ENCODE measurements around the gene SERPINB1. TPM values are rescaled to one million over a fixed set of nuclear protein-coding genes. Genes with fewer than 3 reads are reported as not detected.
A peak's percentile ranks its signal among the peaks of the same experiment; 100 is the strongest.

SERPINB1 gene
- total RNA-seq, 1 donor from 2014 or later, result 14.8 TPM

- no peak overlapping the region for H3K4me3 Mint-ChIP-seq (ENCODE audit: unreplicated experiment)
Observed at GRCh38 chr6:2865694-2866151, 24.1 kb upstream of the SERPINB1 start.

GRCh38 chr6:2865270-2865669 is 23.6 kb upstream of the SERPINB1 start:
- H3K4me3 Mint-ChIP-seq (ENCODE audit: unreplicated experiment), result no peak overlapping the region
- H3K4me1 Mint-ChIP-seq (ENCODE audit: unreplicated experiment), result peaks cover 3% of the 10 kb centered on the region
- peaks cover 2% of the 10 kb centered on the region for H3K27me3 Mint-ChIP-seq (ENCODE audit: unreplicated experiment)
- TF ChIP-seq CTCF (IDR thresholded peaks at IDR 0.05), result no peak
- H3K9me3 Mint-ChIP-seq (ENCODE audit: unreplicated experiment), result no peaks in the 10 kb centered on the region
- DNase-seq (ENCODE audit: extremely low spot score, unreplicated experiment), result no peak
- H3K36me3 Mint-ChIP-seq (ENCODE audit: unreplicated experiment), result no peaks in the 10 kb centered on the region
- no peak overlapping the region for H3K27ac Mint-ChIP-seq (ENCODE audit: unreplicated experiment)

More at GRCh38 chr6:2865694-2866151, 24.1 kb upstream of the SERPINB1 start:
- Mint-ChIP-seq H3K9me3 (ENCODE audit: unreplicated experiment) (no peaks in the 10 kb centered on the region), H3K4me1 (ENCODE audit: unreplicated experiment) (peaks cover 3% of the 10 kb centered on the region), H3K27me3 (ENCODE audit: unreplicated experiment) (peaks cover 2% of the 10 kb centered on the region), H3K27ac (ENCODE audit: unreplicated experiment) (no peak overlapping the region), H3K36me3 (ENCODE audit: unreplicated experiment) (no peaks in the 10 kb centered on the region)
- no peak for TF ChIP-seq CTCF (IDR thresholded peaks at IDR 0.05)
- no peak for DNase-seq (ENCODE audit: extremely low spot score, unreplicated experiment)

GRCh38 chr6:2863901-2864300 is 22.2 kb upstream of the SERPINB1 start:
- Mint-ChIP-seq H3K27me3 (ENCODE audit: unreplicated experiment) (peaks cover 2% of the 10 kb centered on the region), H3K27ac (ENCODE audit: unreplicated experiment) (no peak overlapping the region), H3K4me3 (ENCODE audit: unreplicated experiment) (no peak overlapping the region), H3K4me1 (ENCODE audit: unreplicated experiment) (peaks cover 6% of the 10 kb centered on the region), H3K36me3 (ENCODE audit: unreplicated experiment) (no peaks in the 10 kb centered on the region), H3K9me3 (ENCODE audit: unreplicated experiment) (no peaks in the 10 kb centered on the region)
- no peak for TF ChIP-seq CTCF (IDR thresholded peaks at IDR 0.05)
- DNase-seq (ENCODE audit: extremely low spot score, unreplicated experiment), result peak; percentile 53

- Mint-ChIP-seq H3K4me1 (ENCODE audit: unreplicated experiment) (peaks cover 17% of the 10 kb centered on the region), H3K27ac (ENCODE audit: unreplicated experiment) (no peak overlapping the region), H3K4me3 (ENCODE audit: unreplicated experiment) (no peak overlapping the region), H3K27me3 (ENCODE audit: unreplicated experiment) (peaks cover 2% of the 10 kb centered on the region), H3K9me3 (ENCODE audit: unreplicated experiment) (no peaks in the 10 kb centered on the region), H3K36me3 (ENCODE audit: unreplicated experiment) (no peaks in the 10 kb centered on the region)
- DNase-seq (ENCODE audit: extremely low spot score, unreplicated experiment), result peak; percentile 25
- no peak for TF ChIP-seq CTCF (IDR thresholded peaks at IDR 0.05)
Observed at GRCh38 chr6:2862712-2863181, 21.1 kb upstream of the SERPINB1 start.

- no peak overlapping the region for H3K27ac Mint-ChIP-seq (ENCODE audit: unreplicated experiment)
- no peaks in the 10 kb centered on the region for H3K36me3 Mint-ChIP-seq (ENCODE audit: unreplicated experiment)
- no peak for TF ChIP-seq CTCF (IDR thresholded peaks at IDR 0.05)
- no peak overlapping the region for H3K4me3 Mint-ChIP-seq (ENCODE audit: unreplicated experiment)
- peaks cover 24% of the 10 kb centered on the region for H3K4me1 Mint-ChIP-seq (ENCODE audit: unreplicated experiment)
- no peak for DNase-seq (ENCODE audit: extremely low spot score, unreplicated experiment)
- no peaks in the 10 kb centered on the region for H3K9me3 Mint-ChIP-seq (ENCODE audit: unreplicated experiment)
- H3K27me3 Mint-ChIP-seq (ENCODE audit: unreplicated experiment), result peaks cover 2% of the 10 kb centered on the region
Observed at GRCh38 chr6:2861822-2862164, 20.1 kb upstream of the SERPINB1 start.

Measured in osteocyte (in vitro differentiated cells).